GM12892 (cell line): ENCODE results near the gene NTHL1.

Experiments used
- DNase-seq: peaks from one replicate; pipeline ENCODE4 v3.0.0; 2011; ENCODE audit not compliant: insufficient read length
- FAIRE-seq: peaks from 2 replicates; lab custom pipeline; 2011; peaks lifted over from hg19 to GRCh38; lab: Jason Lieb, UNC
- POLR2A ChIP-seq: IDR thresholded peaks from 2 replicates; pipeline ENCODE4 v1.6.1; 2011; ENCODE audit warnings: low read depth, low read length, control low read depth
- POLR2AphosphoS5 ChIP-seq: IDR thresholded peaks from 2 replicates; pipeline ENCODE4 v1.6.1; 2011; ENCODE audit warnings: low read depth, low read length, control low read depth
- TAF1 ChIP-seq: IDR thresholded peaks from 2 replicates; pipeline ENCODE4 v1.6.1; 2011; ENCODE audit warnings: low read depth, mild to moderate bottlenecking, control low read depth, low read length, borderline replicate concordance

The NTHL1 gene

GRCh38 chr16:2006317-2006716 is 41.3 kb downstream of the NTHL1 start:
- FAIRE-seq (no peak), DNase-seq (no peak)
- no peak for TF ChIP-seq POLR2A
- no peak for TF ChIP-seq TAF1
- no peak for TF ChIP-seq POLR2AphosphoS5

- no peak for DNase-seq
- no peak for FAIRE-seq
- TF ChIP-seq POLR2AphosphoS5, result no peak
- no peak for TF ChIP-seq TAF1
- TF ChIP-seq POLR2A, result no peak
Measured at GRCh38 chr16:2005646-2006045, 42.0 kb downstream of the NTHL1 start.

- TF ChIP-seq POLR2A (no peak; the same call in 1 of the 2 replicates), TAF1 (no peak), POLR2AphosphoS5 (no peak)
- DNase-seq, result no peak
- FAIRE-seq, result no peak
Measured at GRCh38 chr16:2004795-2005517, 42.7 kb downstream of the NTHL1 start.

- FAIRE-seq, result peak; percentile 94
- peak; percentile 98 for DNase-seq
- TF ChIP-seq POLR2A (no peak), POLR2AphosphoS5 (no peak), TAF1 (no peak)
Measured at GRCh38 chr16:2003827-2004641, 43.6 kb downstream of the NTHL1 start.

- FAIRE-seq (no peak), DNase-seq (no peak)
- TF ChIP-seq POLR2AphosphoS5, result 0 out of 2 replicates have a peak, but pooled peaks have one; percentile 2
- TF ChIP-seq POLR2A, result no peak
Measured at GRCh38 chr16:2003231-2003826, 44.3 kb downstream of the NTHL1 start.

- FAIRE-seq, result no peak
- TF ChIP-seq POLR2A (no peak), TAF1 (no peak), POLR2AphosphoS5 (peak; percentile 8; the same call in 1 of the 2 replicates)
- no peak for DNase-seq
Measured at GRCh38 chr16:2002406-2003230, 45.0 kb downstream of the NTHL1 start.

- DNase-seq, result no peak
- FAIRE-seq, result no peak
- no peak for TF ChIP-seq TAF1
- no peak; the same call in 1 of the 2 replicates for TF ChIP-seq POLR2AphosphoS5
- no peak for TF ChIP-seq POLR2A
Measured at GRCh38 chr16:2001456-2002355, 45.9 kb downstream of the NTHL1 start.

- FAIRE-seq, result no peak
- TF ChIP-seq TAF1, result no peak
- no peak; the same call in 1 of the 2 replicates for TF ChIP-seq POLR2AphosphoS5
- TF ChIP-seq POLR2A, result no peak
- DNase-seq, result no peak
Measured at GRCh38 chr16:2001035-2001434, 46.6 kb downstream of the NTHL1 start.

GRCh38 chr16:1999866-2000514 is 47.6 kb downstream of the NTHL1 start:
- TF ChIP-seq TAF1 (no peak), POLR2AphosphoS5 (no peak), POLR2A (no peak; the same call in 1 of the 2 replicates)
- FAIRE-seq (no peak), DNase-seq (no peak)
